ENCODE results near the gene PYCARD. TPM values are rescaled to one million over a fixed set of nuclear protein-coding genes. Genes with fewer than 3 reads are reported as not detected.

Gene PYCARD
- total and polyA plus RNA-seq, 9 of the 15 experiments (the other 6 are each of a cell fraction or from before 2014, with no cell fraction given) = 1.3 to 28.4 (median 6.0) TPM

- TF ChIP-seq MTF1 (CRISPR knock-in tag; IDR thresholded peaks at IDR 0.05; ENCODE audit: borderline replicate concordance) = no peak
- no peak for TF ChIP-seq MECOM (CRISPR knock-in tag; IDR thresholded peaks at IDR 0.05)
- no peak for TF ChIP-seq ELK3 (CRISPR knock-in tag; IDR thresholded peaks at IDR 0.05)
- no peak for TF ChIP-seq DLX4 (CRISPR knock-in tag; IDR thresholded peaks at IDR 0.05)
- peak; percentile 97 for TF ChIP-seq CBX1 (IDR thresholded peaks at IDR 0.05; ENCODE audit: low read depth)
- TF ChIP-seq L3MBTL2 (IDR thresholded peaks at IDR 0.05) = no peak
- peak; percentile 40; the same call in 1 of the 2 replicates for TF ChIP-seq ELF1 (tag; IDR thresholded peaks at IDR 0.05)
- TF ChIP-seq DEAF1 (CRISPR knock-in tag; IDR thresholded peaks at IDR 0.05) = no peak
- no peak for TF ChIP-seq CCNT2 (IDR thresholded peaks at IDR 0.05; ENCODE audit: borderline replicate concordance, extremely low read depth, insufficient read length, low read depth, low read length)
- no peak for TF ChIP-seq NR4A1 (CRISPR knock-in tag; IDR thresholded peaks at IDR 0.05)
- no peak for TF ChIP-seq NR4A1 (tag; IDR thresholded peaks at IDR 0.05)
- peak; percentile 100 for TF ChIP-seq KDM5B (IDR thresholded peaks at IDR 0.05; ENCODE audit: insufficient replicate concordance, low read depth, low read length)
- TF ChIP-seq PURB (CRISPR knock-in tag; IDR thresholded peaks at IDR 0.05; ENCODE audit: low read depth) = no peak
- no peak for TF ChIP-seq ARID3B (CRISPR knock-in tag; IDR thresholded peaks at IDR 0.05; ENCODE audit: borderline replicate concordance)
- no peak for TF ChIP-seq ZNF785 (CRISPR knock-in tag; IDR thresholded peaks at IDR 0.05)
- TF ChIP-seq ZBTB17 (CRISPR knock-in tag; IDR thresholded peaks at IDR 0.05) = peak; percentile 69; the same call in 1 of the 2 replicates
- TF ChIP-seq HCFC1 (IDR thresholded peaks at IDR 0.05; ENCODE audit: low read depth, low read length) = peak; percentile 59; the same call in 1 of the 2 replicates
- TF ChIP-seq ARID3A (IDR thresholded peaks at IDR 0.05; ENCODE audit: borderline replicate concordance, low read depth, low read length) = peak; percentile 36; the same call in 1 of the 2 replicates
- no peak for TF ChIP-seq ZNF561 (CRISPR knock-in tag; conservative IDR thresholded peaks at IDR 0.05)
- TF ChIP-seq ID3 (CRISPR knock-in tag; IDR thresholded peaks at IDR 0.05) = no peak
- TF ChIP-seq ID3 (tag; IDR thresholded peaks at IDR 0.05) = peak; percentile 88
Measured at GRCh38 chr16:31179747-31180459, 22.7 kb downstream of the PYCARD start, which contains the start of gene FUS (continued).

Measured in K562 (cell line).